Parathyroid adenoma (tissue), 2 donors: Measurements from ENCODE around the gene NPEPL1.

Experiments
- H2AFZ ChIP-seq: fragments of 300-600 bp; sonication (generic); one replicate; pipeline ENCODE4 v1.7.0; 2017; ENCODE audit warnings: antibody characterized with exemption, mild to moderate bottlenecking
- H3K27ac ChIP-seq: fragments of 300-600 bp; sonication (generic); one replicate; pipeline ENCODE4 v1.7.0; 2017
- H3K27me3 ChIP-seq: fragments of 300-600 bp; sonication (generic); one replicate; pipeline ENCODE4 v1.7.0; 2017; ENCODE audit warnings: low read length; ENCODE audit not compliant: control insufficient read depth, insufficient read depth
- H3K36me3 ChIP-seq: fragments of 300-600 bp; sonication (generic); one replicate; pipeline ENCODE4 v1.7.0; 2017; ENCODE audit warnings: low read length; ENCODE audit not compliant: control insufficient read depth, insufficient read depth
- H3K4me1 ChIP-seq: fragments of 300-600 bp; sonication (generic); one replicate; pipeline ENCODE4 v1.7.0; 2017; ENCODE audit warnings: control low read depth
- H3K4me2 ChIP-seq: fragments of 300-600 bp; sonication (generic); one replicate; pipeline ENCODE4 v1.7.0; 2017; ENCODE audit warnings: low read length
- H3K4me3 ChIP-seq: fragments of 300-600 bp; sonication (generic); one replicate; pipeline ENCODE4 v1.7.0; 2017; ENCODE audit warnings: low read depth, low read length
- H3K79me2 ChIP-seq: fragments of 300-600 bp; sonication (generic); one replicate; pipeline ENCODE4 v1.7.0; 2017; ENCODE audit warnings: control low read depth
- H3K9ac ChIP-seq: fragments of 300-600 bp; sonication (generic); one replicate; pipeline ENCODE4 v1.7.0; 2017; ENCODE audit warnings: mild to moderate bottlenecking
- H3K9me3 ChIP-seq: fragments of 300-600 bp; sonication (generic); one replicate; pipeline ENCODE4 v1.7.0; 2017; ENCODE audit warnings: low read length; ENCODE audit not compliant: control insufficient read depth
- CTCF ChIP-seq: fragments of 300-600 bp; sonication (generic); IDR thresholded peaks from one replicate; pipeline ENCODE4 v1.7.0; 2017; ENCODE audit warnings: antibody characterized with exemption, mild to moderate bottlenecking
- donor health status: primary hyperparathyroidism.

NPEPL1 gene

GRCh38 chr20:58752565-58752964, 60.0 kb downstream of the NPEPL1 start:
- no peaks in the 10 kb centered on the region for H3K9me3 ChIP-seq
- H3K4me3 ChIP-seq = no peak overlapping the region
- H3K27ac ChIP-seq = no peak overlapping the region
- H3K27me3 ChIP-seq = no peaks in the 10 kb centered on the region
- no peak overlapping the region for H3K4me2 ChIP-seq
- no peak overlapping the region for H2AFZ ChIP-seq
- H3K9ac ChIP-seq = no peak overlapping the region
- TF ChIP-seq CTCF = no peak
- no peaks in the 10 kb centered on the region for H3K79me2 ChIP-seq
- H3K36me3 ChIP-seq = no peaks in the 10 kb centered on the region
- no peaks in the 10 kb centered on the region for H3K4me1 ChIP-seq

GRCh38 chr20:58753267-58753921, 60.8 kb downstream of the NPEPL1 start:
- Histone ChIP-seq H3K4me1 (no peaks in the 10 kb centered on the region), H3K27ac (no peak overlapping the region), H3K79me2 (no peaks in the 10 kb centered on the region), H3K27me3 (no peaks in the 10 kb centered on the region), H3K9me3 (no peaks in the 10 kb centered on the region), H3K36me3 (no peaks in the 10 kb centered on the region), H2AFZ (no peak overlapping the region), H3K4me3 (no peak overlapping the region), H3K9ac (no peak overlapping the region), H3K4me2 (no peak overlapping the region)
- no peak for TF ChIP-seq CTCF

- Histone ChIP-seq H3K27ac (no peak overlapping the region), H3K9ac (no peak overlapping the region), H3K4me1 (no peaks in the 10 kb centered on the region), H3K36me3 (no peaks in the 10 kb centered on the region), H3K4me3 (no peak overlapping the region), H2AFZ (no peak overlapping the region), H3K27me3 (no peaks in the 10 kb centered on the region), H3K9me3 (no peaks in the 10 kb centered on the region), H3K4me2 (no peak overlapping the region), H3K79me2 (no peaks in the 10 kb centered on the region)
- no peak for TF ChIP-seq CTCF
These were observed 61.4 kb downstream of the NPEPL1 start for GRCh38 chr20:58753922-58754551.

GRCh38 chr20:58754584-58754983, 62.0 kb downstream of the NPEPL1 start:
- no peak overlapping the region for H3K9ac ChIP-seq
- H3K27me3 ChIP-seq = no peaks in the 10 kb centered on the region

More at GRCh38 chr20:58754584-58754983, 62.0 kb downstream of the NPEPL1 start:
- Histone ChIP-seq H2AFZ (no peak overlapping the region), H3K4me2 (no peak overlapping the region), H3K36me3 (no peaks in the 10 kb centered on the region), H3K4me3 (no peak overlapping the region), H3K9me3 (no peaks in the 10 kb centered on the region), H3K79me2 (no peaks in the 10 kb centered on the region), H3K4me1 (no peaks in the 10 kb centered on the region), H3K27ac (no peak overlapping the region)
- TF ChIP-seq CTCF = no peak
